NT2/D1 (cell line): Measurements from ENCODE around the gene ZFX.

Experiments used
- SUZ12 ChIP-seq: IDR thresholded peaks from 2 replicates; pipeline ENCODE4 v1.6.1; 2011; ENCODE audit not compliant: insufficient read length, insufficient read depth; ENCODE audit errors: extremely low read depth
- YY1 ChIP-seq: IDR thresholded peaks from 2 replicates; pipeline ENCODE4 v1.6.1; 2011; ENCODE audit not compliant: insufficient read length, insufficient read depth

DNA sequence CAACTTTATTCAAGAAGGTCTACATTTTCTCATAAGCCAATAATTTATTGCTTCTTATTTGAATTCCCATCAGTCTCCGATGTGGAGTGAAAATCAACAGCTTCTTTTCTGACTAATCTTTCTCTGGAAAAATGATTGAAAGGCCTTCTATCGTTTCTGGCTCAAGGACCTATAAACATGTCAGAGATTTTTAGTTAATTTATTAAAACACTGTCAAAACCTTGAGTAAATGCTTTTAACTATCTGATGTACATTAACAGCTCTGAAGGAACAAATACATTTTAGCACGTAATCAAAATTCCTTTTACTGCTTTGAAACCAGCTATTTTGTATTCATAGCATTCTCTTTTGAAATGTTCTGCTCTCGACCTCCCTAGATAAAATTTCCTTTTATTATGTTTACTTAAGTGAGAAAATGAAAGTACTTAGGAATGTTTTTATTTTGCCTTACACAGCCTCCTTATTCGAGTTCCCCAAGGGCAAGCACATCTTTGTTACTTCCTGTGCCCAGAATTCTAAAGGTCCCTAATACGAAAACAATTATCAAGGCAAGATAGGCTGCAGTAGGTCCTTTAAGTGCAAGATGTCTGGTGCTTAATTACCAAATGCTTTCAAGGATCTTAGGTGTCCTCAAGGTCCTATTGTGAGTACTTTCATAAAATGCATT, 3.1 kb upstream of the ZFX start:
- TF ChIP-seq SUZ12 (no peak), YY1 (no peak)
